WTC11 (cell line): ENCODE measurements around the gene SLC25A10. TPM values are rescaled to one million over a fixed set of nuclear protein-coding genes. Genes with fewer than 3 reads are reported as not detected.

Experiments used
- ATF1 ChIP-seq: sonication (generic); formaldehyde crosslinking; IDR thresholded peaks from 2 replicates; pipeline ENCODE4 v1.8.1; 2023; ENCODE audit warnings: mild to moderate bottlenecking, moderate library complexity, missing genetic modification reagents
- GRHL2 ChIP-seq: fragments of 250-450 bp; sonication (Bioruptor Pico); IDR thresholded peaks from 2 replicates; pipeline ENCODE4 v1.8.0; 2022; ENCODE audit warnings: mild to moderate bottlenecking, moderate library complexity; ENCODE audit not compliant: insufficient replicate concordance, severe bottlenecking
- GTF2I ChIP-seq: fragments of 250-450 bp; sonication (Bioruptor Pico); conservative IDR thresholded peaks from 2 replicates; pipeline ENCODE4 v1.4.0; 2021; ENCODE audit warnings: mild to moderate bottlenecking
- HMGA2 ChIP-seq: fragments of 250-450 bp; sonication (Bioruptor Pico); IDR thresholded peaks from 2 replicates; pipeline ENCODE4 v1.4.0; 2021; ENCODE audit warnings: mild to moderate bottlenecking, moderate library complexity
- MXD4 ChIP-seq: fragments of 250-450 bp; sonication (Bioruptor Pico); IDR thresholded peaks from 2 replicates; pipeline ENCODE4 v1.8.0; 2021; ENCODE audit warnings: mild to moderate bottlenecking, moderate library complexity, borderline replicate concordance
- NFE2L1 ChIP-seq: sonication (generic); formaldehyde crosslinking; IDR thresholded peaks from 2 replicates; pipeline ENCODE4 v1.8.1; 2023; ENCODE audit warnings: missing genetic modification reagents
- NR2C2 ChIP-seq: sonication (generic); formaldehyde crosslinking; IDR thresholded peaks from 2 replicates; pipeline ENCODE4 v1.8.0; 2022; ENCODE audit warnings: mild to moderate bottlenecking, missing genetic modification reagents
- NR3C1 ChIP-seq: sonication (generic); formaldehyde crosslinking; conservative IDR thresholded peaks from 2 replicates; pipeline ENCODE4 v1.8.1; 2023; ENCODE audit warnings: low read depth, mild to moderate bottlenecking, missing genetic modification reagents
- OVOL2 ChIP-seq: fragments of 250-450 bp; sonication (Bioruptor Pico); IDR thresholded peaks from 2 replicates; pipeline ENCODE4 v1.9.0; 2021; ENCODE audit warnings: mild to moderate bottlenecking, borderline replicate concordance
- RORB ChIP-seq: fragments of 250-450 bp; sonication (Bioruptor Pico); IDR thresholded peaks from 2 replicates; pipeline ENCODE4 v1.9.0; 2021; ENCODE audit warnings: mild to moderate bottlenecking
- SMAD3 ChIP-seq: sonication (generic); formaldehyde crosslinking; IDR thresholded peaks from 2 replicates; pipeline ENCODE4 v1.8.0; 2022; ENCODE audit warnings: missing genetic modification reagents, mild to moderate bottlenecking, borderline replicate concordance
- TCF7 ChIP-seq: sonication (generic); formaldehyde crosslinking; IDR thresholded peaks from 2 replicates; pipeline ENCODE4 v1.8.0; 2022; ENCODE audit warnings: mild to moderate bottlenecking, low read depth, missing genetic modification reagents, moderate library complexity
- TEAD4 ChIP-seq: sonication (generic); formaldehyde crosslinking; IDR thresholded peaks from 2 replicates; pipeline ENCODE4 v1.8.0; 2022; ENCODE audit warnings: mild to moderate bottlenecking, missing genetic modification reagents
- ZNF121 ChIP-seq: sonication (generic); formaldehyde crosslinking; IDR thresholded peaks from 2 replicates; pipeline ENCODE4 v1.8.0; 2023; ENCODE audit warnings: missing genetic modification reagents
- ZNF317 ChIP-seq: sonication (generic); formaldehyde crosslinking; IDR thresholded peaks from 2 replicates; pipeline ENCODE4 v1.8.1; 2023; ENCODE audit warnings: low read depth, mild to moderate bottlenecking, moderate library complexity, missing genetic modification reagents, borderline replicate concordance
- ZNF396 ChIP-seq: fragments of 250-450 bp; sonication (Bioruptor Pico); IDR thresholded peaks from 2 replicates; pipeline ENCODE4 v1.8.0; 2021; ENCODE audit warnings: mild to moderate bottlenecking, moderate library complexity, borderline replicate concordance
- ZNF423 ChIP-seq: fragments of 250-450 bp; sonication (Bioruptor Pico); IDR thresholded peaks from 2 replicates; pipeline ENCODE4 v2.1.2; 2022; ENCODE audit warnings: mild to moderate bottlenecking, moderate library complexity
- ZNF671 ChIP-seq: fragments of 250-450 bp; sonication (Bioruptor Pico); IDR thresholded peaks from 2 replicates; pipeline ENCODE4 v1.8.0; 2021; ENCODE audit warnings: mild to moderate bottlenecking
- total RNA-seq: library from RNA; stranded (reverse); gene quantifications from 3 replicates; pipeline ENCODE4 v1.2.3, GENCODE V29; 2021
- TF ChIP-seq, protein P1 (sequence below): sonication (generic); formaldehyde crosslinking; IDR thresholded peaks from 2 replicates; pipeline ENCODE4 v1.8.1; 2022; ENCODE audit warnings: missing genetic modification reagents, borderline replicate concordance
- TF ChIP-seq, protein P2 (sequence below): sonication (generic); formaldehyde crosslinking; IDR thresholded peaks from 2 replicates; pipeline ENCODE4 v1.8.1; 2022; ENCODE audit warnings: mild to moderate bottlenecking, missing genetic modification reagents, moderate library complexity, borderline replicate concordance
- TF ChIP-seq, protein P3 (sequence below): fragments of 250-450 bp; sonication (Bioruptor Pico); conservative IDR thresholded peaks from 2 replicates; pipeline ENCODE4 v1.9.0; 2021; ENCODE audit warnings: mild to moderate bottlenecking
- TF ChIP-seq, protein P4 (sequence below): fragments of 250-450 bp; sonication (Bioruptor Pico); IDR thresholded peaks from 2 replicates; pipeline ENCODE4 v1.8.0; 2021; ENCODE audit warnings: mild to moderate bottlenecking
- TF ChIP-seq, protein P5 (sequence below): sonication (generic); formaldehyde crosslinking; IDR thresholded peaks from 2 replicates; pipeline ENCODE4 v1.8.1; 2022; ENCODE audit warnings: low read depth, mild to moderate bottlenecking, moderate library complexity, missing genetic modification reagents, borderline replicate concordance
- TF ChIP-seq, protein P6 (sequence below): sonication (generic); formaldehyde crosslinking; IDR thresholded peaks from 2 replicates; pipeline ENCODE4 v1.8.0; 2022; ENCODE audit warnings: mild to moderate bottlenecking, missing genetic modification reagents
- TF ChIP-seq, protein P7 (sequence below): fragments of 250-450 bp; sonication (Bioruptor Pico); IDR thresholded peaks from 2 replicates; pipeline ENCODE4 v1.9.0; 2021; ENCODE audit warnings: moderate library complexity, mild to moderate bottlenecking, inconsistent platforms, borderline replicate concordance
- TF ChIP-seq, protein P8 (sequence below): sonication (generic); formaldehyde crosslinking; IDR thresholded peaks from 2 replicates; pipeline ENCODE4 v1.8.1; 2023; ENCODE audit warnings: mild to moderate bottlenecking, missing genetic modification reagents, moderate library complexity
- TF ChIP-seq, protein P9 (sequence below): sonication (generic); formaldehyde crosslinking; conservative IDR thresholded peaks from 2 replicates; pipeline ENCODE4 v1.8.1; 2022; ENCODE audit warnings: mild to moderate bottlenecking, missing genetic modification reagents
- TF ChIP-seq, protein P10 (sequence below): sonication (generic); formaldehyde crosslinking; IDR thresholded peaks from 2 replicates; pipeline ENCODE4 v1.8.0; 2023; ENCODE audit warnings: missing genetic modification reagents

The SLC25A10 gene
- total RNA-seq, 1 experiment from 2014 or later = 38.7 TPM

DNA sequence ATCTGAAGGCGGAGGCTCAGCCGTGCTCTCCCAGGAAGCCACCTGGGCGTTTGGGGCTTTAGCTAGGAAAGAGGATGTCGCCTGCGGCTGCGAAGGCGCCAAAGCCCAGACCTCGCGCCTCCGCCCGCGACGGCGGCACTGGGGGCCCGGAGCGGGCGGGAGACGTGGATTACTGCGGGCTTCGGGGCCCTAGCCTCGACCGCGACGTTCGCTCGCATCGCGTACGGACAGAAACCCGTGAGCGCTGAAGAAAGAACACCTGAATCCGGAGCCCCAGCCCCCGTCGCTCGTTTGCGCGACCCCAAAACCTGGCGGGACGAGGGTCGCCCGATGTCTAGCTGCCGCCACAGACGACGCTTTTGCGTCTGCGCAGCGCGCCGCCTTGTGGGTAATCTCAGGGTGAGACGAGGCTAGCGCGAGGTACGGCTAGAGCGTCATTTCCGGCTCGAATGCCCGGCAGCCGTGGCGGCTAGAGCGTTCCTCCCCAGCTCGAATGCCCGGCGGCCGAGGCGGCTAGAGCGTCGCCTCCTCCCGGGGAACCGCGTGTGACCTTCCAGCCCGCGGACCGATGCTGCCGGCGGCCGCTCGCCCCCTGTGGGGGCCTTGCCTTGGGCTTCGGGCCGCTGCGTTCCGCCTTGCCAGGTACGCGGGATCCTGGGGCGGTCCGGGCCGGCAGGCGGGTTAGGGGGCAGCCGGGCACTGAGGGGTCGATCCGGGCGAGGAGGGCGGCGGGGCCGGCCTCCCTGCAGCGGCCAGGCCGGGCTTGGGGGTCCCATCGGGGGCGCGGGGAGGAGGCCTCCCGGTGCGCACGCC is 8.9 kb upstream of the SLC25A10 start, which contains the start of gene MRPL12 (continued):
- TF ChIP-seq, protein P1, sequence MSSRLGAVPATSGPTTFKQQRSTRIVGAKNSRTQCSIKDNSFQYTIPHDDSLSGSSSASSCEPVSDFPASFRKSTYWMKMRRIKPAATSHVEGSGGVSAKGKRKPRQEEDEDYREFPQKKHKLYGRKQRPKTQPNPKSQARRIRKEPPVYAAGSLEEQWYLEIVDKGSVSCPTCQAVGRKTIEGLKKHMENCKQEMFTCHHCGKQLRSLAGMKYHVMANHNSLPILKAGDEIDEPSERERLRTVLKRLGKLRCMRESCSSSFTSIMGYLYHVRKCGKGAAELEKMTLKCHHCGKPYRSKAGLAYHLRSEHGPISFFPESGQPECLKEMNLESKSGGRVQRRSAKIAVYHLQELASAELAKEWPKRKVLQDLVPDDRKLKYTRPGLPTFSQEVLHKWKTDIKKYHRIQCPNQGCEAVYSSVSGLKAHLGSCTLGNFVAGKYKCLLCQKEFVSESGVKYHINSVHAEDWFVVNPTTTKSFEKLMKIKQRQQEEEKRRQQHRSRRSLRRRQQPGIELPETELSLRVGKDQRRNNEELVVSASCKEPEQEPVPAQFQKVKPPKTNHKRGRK (CRISPR knock-in tag) = no peak
- no peak for TF ChIP-seq NR2C2 (CRISPR knock-in tag)
- TF ChIP-seq HMGA2 = no peak
- TF ChIP-seq, protein P2, sequence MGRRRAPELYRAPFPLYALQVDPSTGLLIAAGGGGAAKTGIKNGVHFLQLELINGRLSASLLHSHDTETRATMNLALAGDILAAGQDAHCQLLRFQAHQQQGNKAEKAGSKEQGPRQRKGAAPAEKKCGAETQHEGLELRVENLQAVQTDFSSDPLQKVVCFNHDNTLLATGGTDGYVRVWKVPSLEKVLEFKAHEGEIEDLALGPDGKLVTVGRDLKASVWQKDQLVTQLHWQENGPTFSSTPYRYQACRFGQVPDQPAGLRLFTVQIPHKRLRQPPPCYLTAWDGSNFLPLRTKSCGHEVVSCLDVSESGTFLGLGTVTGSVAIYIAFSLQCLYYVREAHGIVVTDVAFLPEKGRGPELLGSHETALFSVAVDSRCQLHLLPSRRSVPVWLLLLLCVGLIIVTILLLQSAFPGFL (CRISPR knock-in tag) = no peak; the same call in 1 of the 2 replicates
- TF ChIP-seq TEAD4 (CRISPR knock-in tag) = no peak; the same call in 1 of the 2 replicates
- TF ChIP-seq, protein P3, sequence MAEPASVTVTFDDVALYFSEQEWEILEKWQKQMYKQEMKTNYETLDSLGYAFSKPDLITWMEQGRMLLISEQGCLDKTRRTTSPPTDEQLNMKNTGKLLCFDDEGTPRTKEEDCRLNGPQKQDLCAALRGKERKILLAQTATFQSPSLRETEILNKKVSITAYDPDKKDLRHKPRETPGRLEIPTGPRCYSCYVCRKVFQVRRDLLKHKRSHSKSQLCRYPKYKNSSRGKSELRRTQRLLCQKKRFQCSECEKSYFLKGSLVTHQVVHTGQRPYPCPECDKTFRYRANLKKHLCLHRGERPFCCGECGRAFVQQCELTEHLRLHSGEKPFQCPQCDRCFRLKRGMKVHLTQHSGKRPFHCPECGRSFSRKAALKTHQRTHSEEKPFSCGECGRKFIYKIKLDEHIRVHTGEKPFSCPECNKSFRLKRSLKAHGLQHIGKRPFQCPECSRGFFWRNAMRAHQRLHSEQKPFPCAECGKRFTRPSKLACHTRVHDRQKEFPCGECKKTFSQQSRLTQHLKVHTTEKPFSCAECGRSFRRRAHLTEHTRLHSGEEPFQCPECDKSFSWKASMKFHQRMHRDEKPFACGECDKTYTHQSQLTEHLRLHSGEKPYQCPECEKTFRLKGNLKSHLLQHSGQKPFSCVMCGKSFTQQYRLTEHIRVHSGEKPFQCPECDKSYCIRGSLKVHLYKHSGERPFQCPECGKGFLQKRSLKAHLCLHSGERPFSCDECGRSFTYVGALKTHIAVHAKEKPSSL (CRISPR knock-in tag) = no peak
- TF ChIP-seq NR3C1 (CRISPR knock-in tag) = no peak
- no peak for TF ChIP-seq GRHL2
- peak; percentile 65; the same call in 1 of the 2 replicates for TF ChIP-seq NFE2L1 (CRISPR knock-in tag)
- TF ChIP-seq, protein P4, sequence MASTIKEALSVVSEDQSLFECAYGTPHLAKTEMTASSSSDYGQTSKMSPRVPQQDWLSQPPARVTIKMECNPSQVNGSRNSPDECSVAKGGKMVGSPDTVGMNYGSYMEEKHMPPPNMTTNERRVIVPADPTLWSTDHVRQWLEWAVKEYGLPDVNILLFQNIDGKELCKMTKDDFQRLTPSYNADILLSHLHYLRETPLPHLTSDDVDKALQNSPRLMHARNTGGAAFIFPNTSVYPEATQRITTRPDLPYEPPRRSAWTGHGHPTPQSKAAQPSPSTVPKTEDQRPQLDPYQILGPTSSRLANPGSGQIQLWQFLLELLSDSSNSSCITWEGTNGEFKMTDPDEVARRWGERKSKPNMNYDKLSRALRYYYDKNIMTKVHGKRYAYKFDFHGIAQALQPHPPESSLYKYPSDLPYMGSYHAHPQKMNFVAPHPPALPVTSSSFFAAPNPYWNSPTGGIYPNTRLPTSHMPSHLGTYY (CRISPR knock-in tag) = no peak
- TF ChIP-seq MXD4 = no peak
- TF ChIP-seq SMAD3 (CRISPR knock-in tag) = no peak
- 0 out of 2 replicates have a peak, but pooled peaks have one; percentile 68 for TF ChIP-seq ATF1 (CRISPR knock-in tag)
- TF ChIP-seq, protein P5, sequence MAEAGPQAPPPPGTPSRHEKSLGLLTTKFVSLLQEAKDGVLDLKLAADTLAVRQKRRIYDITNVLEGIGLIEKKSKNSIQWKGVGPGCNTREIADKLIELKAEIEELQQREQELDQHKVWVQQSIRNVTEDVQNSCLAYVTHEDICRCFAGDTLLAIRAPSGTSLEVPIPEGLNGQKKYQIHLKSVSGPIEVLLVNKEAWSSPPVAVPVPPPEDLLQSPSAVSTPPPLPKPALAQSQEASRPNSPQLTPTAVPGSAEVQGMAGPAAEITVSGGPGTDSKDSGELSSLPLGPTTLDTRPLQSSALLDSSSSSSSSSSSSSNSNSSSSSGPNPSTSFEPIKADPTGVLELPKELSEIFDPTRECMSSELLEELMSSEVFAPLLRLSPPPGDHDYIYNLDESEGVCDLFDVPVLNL (CRISPR knock-in tag) = peak; percentile 81
- no peak for TF ChIP-seq RORB
- 0 out of 2 replicates have a peak, but pooled peaks have one; percentile 45 for TF ChIP-seq TCF7 (CRISPR knock-in tag)
- TF ChIP-seq, protein P6, sequence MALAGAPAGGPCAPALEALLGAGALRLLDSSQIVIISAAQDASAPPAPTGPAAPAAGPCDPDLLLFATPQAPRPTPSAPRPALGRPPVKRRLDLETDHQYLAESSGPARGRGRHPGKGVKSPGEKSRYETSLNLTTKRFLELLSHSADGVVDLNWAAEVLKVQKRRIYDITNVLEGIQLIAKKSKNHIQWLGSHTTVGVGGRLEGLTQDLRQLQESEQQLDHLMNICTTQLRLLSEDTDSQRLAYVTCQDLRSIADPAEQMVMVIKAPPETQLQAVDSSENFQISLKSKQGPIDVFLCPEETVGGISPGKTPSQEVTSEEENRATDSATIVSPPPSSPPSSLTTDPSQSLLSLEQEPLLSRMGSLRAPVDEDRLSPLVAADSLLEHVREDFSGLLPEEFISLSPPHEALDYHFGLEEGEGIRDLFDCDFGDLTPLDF = no peak
- TF ChIP-seq ZNF671 (CRISPR knock-in tag) = no peak
- TF ChIP-seq, protein P7, sequence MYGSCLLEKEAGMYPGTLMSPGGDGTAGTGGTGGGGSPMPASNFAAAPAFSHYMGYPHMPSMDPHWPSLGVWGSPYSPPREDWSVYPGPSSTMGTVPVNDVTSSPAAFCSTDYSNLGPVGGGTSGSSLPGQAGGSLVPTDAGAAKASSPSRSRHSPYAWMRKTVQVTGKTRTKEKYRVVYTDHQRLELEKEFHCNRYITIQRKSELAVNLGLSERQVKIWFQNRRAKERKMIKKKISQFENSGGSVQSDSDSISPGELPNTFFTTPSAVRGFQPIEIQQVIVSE (CRISPR knock-in tag) = no peak
- TF ChIP-seq, protein P8, sequence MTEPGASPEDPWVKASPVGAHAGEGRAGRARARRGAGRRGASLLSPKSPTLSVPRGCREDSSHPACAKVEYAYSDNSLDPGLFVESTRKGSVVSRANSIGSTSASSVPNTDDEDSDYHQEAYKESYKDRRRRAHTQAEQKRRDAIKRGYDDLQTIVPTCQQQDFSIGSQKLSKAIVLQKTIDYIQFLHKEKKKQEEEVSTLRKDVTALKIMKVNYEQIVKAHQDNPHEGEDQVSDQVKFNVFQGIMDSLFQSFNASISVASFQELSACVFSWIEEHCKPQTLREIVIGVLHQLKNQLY = no peak
- no peak for TF ChIP-seq OVOL2
- no peak for TF ChIP-seq GTF2I (CRISPR knock-in tag)
- TF ChIP-seq, protein P9, sequence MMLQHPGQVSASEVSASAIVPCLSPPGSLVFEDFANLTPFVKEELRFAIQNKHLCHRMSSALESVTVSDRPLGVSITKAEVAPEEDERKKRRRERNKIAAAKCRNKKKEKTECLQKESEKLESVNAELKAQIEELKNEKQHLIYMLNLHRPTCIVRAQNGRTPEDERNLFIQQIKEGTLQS (CRISPR knock-in tag) = no peak
- TF ChIP-seq, protein P10, sequence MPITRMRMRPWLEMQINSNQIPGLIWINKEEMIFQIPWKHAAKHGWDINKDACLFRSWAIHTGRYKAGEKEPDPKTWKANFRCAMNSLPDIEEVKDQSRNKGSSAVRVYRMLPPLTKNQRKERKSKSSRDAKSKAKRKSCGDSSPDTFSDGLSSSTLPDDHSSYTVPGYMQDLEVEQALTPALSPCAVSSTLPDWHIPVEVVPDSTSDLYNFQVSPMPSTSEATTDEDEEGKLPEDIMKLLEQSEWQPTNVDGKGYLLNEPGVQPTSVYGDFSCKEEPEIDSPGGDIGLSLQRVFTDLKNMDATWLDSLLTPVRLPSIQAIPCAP (CRISPR knock-in tag) = no peak
- no peak for TF ChIP-seq ZNF121 (CRISPR knock-in tag)
- TF ChIP-seq ZNF423 (CRISPR knock-in tag) = no peak
- no peak for TF ChIP-seq ZNF317
- TF ChIP-seq ZNF396 (CRISPR knock-in tag) = no peak
